H1 (cell line): Measurements from ENCODE around the gene SLC25A11.

Experiments
- BCL11A ChIP-seq, 2 experiments: IDR thresholded peaks; one replicate each; pipeline ENCODE4 v1.6.1; 2011; ENCODE audit warnings: low read depth in 2 of 2, low read length in 2 of 2, mild to moderate bottlenecking in 2 of 2
- KDM5A ChIP-seq: fragments of 200-600 bp; IDR thresholded peaks from 2 replicates; pipeline ENCODE4 v1.7.1; 2012; ENCODE audit warnings: mild to moderate bottlenecking, low read length, inconsistent platforms, mixed read lengths
- POLR2AphosphoS5 ChIP-seq: IDR thresholded peaks from 2 replicates; pipeline ENCODE4 v1.6.1; 2011; ENCODE audit warnings: low read depth, low read length
- RNF2 ChIP-seq: fragments of 200-900, 300-1000 bp; sonication (generic); IDR thresholded peaks from 2 replicates; pipeline ENCODE4 v1.7.1; 2016; ENCODE audit warnings: borderline replicate concordance, low read depth, mild to moderate bottlenecking, antibody characterized with exemption, low read length; ENCODE audit not compliant: poor library complexity, severe bottlenecking; ENCODE audit errors: missing control alignments
- RXRA ChIP-seq: IDR thresholded peaks from 2 replicates; pipeline ENCODE4 v1.6.1; 2011; ENCODE audit warnings: low read depth, mild to moderate bottlenecking, low read length, moderate library complexity; ENCODE audit not compliant: insufficient read depth
- SIN3A ChIP-seq, 2 experiments: IDR thresholded peaks in 1 of 2; conservative IDR thresholded peaks in 1 of 2; 2 replicates each; pipeline ENCODE4 v1.6.1; 2011 to 2012; ENCODE audit warnings: low read length in 2 of 2, improper control_type of control experiment in 1 of 2, low read depth in 1 of 2, mild to moderate bottlenecking in 1 of 2
- SP2 ChIP-seq: IDR thresholded peaks from 2 replicates; pipeline ENCODE4 v1.6.1; 2012; ENCODE audit warnings: mild to moderate bottlenecking, low read length, inconsistent platforms
- TF ChIP-seq, protein P1 (sequence below), 3 experiments: IDR thresholded peaks; 1 replicate in 2 of 3; 2 replicates in 1 of 3; pipeline versions ENCODE4 v1.5.1 to v1.6.1; 2011; ENCODE audit warnings: low read length in 3 of 3, mild to moderate bottlenecking in 3 of 3, inconsistent platforms in 2 of 3, low read depth in 1 of 3, moderate library complexity in 1 of 3; ENCODE audit not compliant: insufficient read depth in 1 of 3; ENCODE audit errors: control extremely low read depth in 1 of 3
- TF ChIP-seq, protein P2 (sequence below): IDR thresholded peaks from 2 replicates; pipeline ENCODE4 v1.6.1; 2012; ENCODE audit warnings: inconsistent platforms
- TF ChIP-seq, protein P3 (sequence below): IDR thresholded peaks from 2 replicates; pipeline ENCODE4 v1.6.1; 2011; ENCODE audit warnings: low read depth, mild to moderate bottlenecking, low read length; ENCODE audit not compliant: insufficient read depth

DNA sequence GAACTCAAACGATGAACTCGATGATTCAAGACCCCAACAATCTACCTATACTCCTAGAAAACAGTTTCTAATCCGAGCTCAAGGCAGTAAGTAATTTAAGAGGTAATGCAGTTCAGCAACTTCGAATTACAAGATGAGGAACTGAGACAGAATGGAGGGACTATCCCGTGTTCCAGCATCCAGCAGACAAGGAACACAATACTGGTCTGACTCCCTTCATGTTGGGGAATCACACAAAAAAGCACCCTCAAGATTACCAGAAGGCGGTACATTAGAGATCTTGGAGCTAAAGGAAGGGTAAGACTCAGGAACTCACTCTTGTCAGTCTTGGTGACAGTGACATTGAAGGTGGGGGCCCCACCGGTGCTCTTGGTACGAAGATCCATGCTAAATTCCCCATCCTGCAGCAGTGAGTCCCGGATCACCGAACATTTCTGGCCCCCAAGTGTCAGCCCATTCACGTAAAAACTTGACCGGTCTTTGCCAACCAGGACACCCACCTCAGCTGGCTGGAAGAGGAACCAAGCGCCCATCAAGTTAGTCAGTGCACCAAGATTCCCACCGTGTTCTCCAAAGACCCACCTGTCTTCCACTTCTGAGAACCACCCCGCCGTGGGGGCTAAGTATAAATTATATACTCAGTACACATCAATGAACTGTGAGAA, 6.6 kb upstream of the SLC25A11 start:
- TF ChIP-seq BCL11A (IDR thresholded peaks at IDR 0.05; ENCODE audit: low read depth in 2 of 2, low read length in 2 of 2) (no peak), KDM5A (no peak), POLR2AphosphoS5 (no peak; the same call in 1 of the 2 replicates), RXRA (no peak), SP2 (no peak), SIN3A (conservative IDR thresholded peaks at IDR 0.05 in 1 of 2, IDR thresholded peaks at IDR 0.05 in 1 of 2; ENCODE audit: low read depth in 1 of 2, low read length in 2 of 2) (no peak; a peak in 1 of 4 replicates), RNF2 (no peak)
- TF ChIP-seq, protein P1, sequence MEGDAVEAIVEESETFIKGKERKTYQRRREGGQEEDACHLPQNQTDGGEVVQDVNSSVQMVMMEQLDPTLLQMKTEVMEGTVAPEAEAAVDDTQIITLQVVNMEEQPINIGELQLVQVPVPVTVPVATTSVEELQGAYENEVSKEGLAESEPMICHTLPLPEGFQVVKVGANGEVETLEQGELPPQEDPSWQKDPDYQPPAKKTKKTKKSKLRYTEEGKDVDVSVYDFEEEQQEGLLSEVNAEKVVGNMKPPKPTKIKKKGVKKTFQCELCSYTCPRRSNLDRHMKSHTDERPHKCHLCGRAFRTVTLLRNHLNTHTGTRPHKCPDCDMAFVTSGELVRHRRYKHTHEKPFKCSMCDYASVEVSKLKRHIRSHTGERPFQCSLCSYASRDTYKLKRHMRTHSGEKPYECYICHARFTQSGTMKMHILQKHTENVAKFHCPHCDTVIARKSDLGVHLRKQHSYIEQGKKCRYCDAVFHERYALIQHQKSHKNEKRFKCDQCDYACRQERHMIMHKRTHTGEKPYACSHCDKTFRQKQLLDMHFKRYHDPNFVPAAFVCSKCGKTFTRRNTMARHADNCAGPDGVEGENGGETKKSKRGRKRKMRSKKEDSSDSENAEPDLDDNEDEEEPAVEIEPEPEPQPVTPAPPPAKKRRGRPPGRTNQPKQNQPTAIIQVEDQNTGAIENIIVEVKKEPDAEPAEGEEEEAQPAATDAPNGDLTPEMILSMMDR (IDR thresholded peaks at IDR 0.05; ENCODE audit: control extremely low read depth in 1 of 3, insufficient read depth in 1 of 3, low read depth in 1 of 3, low read length in 3 of 3): no peak
- TF ChIP-seq, protein P2, sequence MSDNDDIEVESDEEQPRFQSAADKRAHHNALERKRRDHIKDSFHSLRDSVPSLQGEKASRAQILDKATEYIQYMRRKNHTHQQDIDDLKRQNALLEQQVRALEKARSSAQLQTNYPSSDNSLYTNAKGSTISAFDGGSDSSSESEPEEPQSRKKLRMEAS: no peak
- TF ChIP-seq, protein P3, sequence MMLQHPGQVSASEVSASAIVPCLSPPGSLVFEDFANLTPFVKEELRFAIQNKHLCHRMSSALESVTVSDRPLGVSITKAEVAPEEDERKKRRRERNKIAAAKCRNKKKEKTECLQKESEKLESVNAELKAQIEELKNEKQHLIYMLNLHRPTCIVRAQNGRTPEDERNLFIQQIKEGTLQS: no peak
